H9 (cell line): Measurements from ENCODE around the gene NHERF2. TPM values are rescaled to one million over a fixed set of nuclear protein-coding genes. Genes with fewer than 3 reads are reported as not detected.

Source experiments
- DNase-seq: peaks from one replicate; pipeline ENCODE4 v3.0.0-alpha.2; 2017
- H2AFZ ChIP-seq: one replicate; pipeline ENCODE4 v1.6.1; 2013; ENCODE audit warnings: mild to moderate bottlenecking, low read length, control low read depth, moderate library complexity
- H2AK5ac ChIP-seq: 2 replicates; pipeline ENCODE4 v1.6.1; 2013; ENCODE audit warnings: low read length, control low read depth, mixed read lengths; ENCODE audit not compliant: insufficient read length
- H2BK120ac ChIP-seq: one replicate; pipeline ENCODE4 v1.6.1; 2013; ENCODE audit warnings: low read depth, mild to moderate bottlenecking, low read length, control low read depth, inconsistent platforms; ENCODE audit not compliant: poor library complexity, severe bottlenecking
- H2BK12ac ChIP-seq: 2 replicates; pipeline ENCODE4 v1.6.1; 2013; ENCODE audit warnings: low read length, control low read depth, mixed read lengths, low read depth; ENCODE audit not compliant: insufficient read length
- H2BK15ac ChIP-seq: 2 replicates; pipeline ENCODE4 v1.6.1; 2013; ENCODE audit warnings: low read depth, low read length, control low read depth
- H2BK20ac ChIP-seq: one replicate; pipeline ENCODE4 v1.6.1; 2013; ENCODE audit warnings: low read depth, mild to moderate bottlenecking, low read length, control low read depth, inconsistent platforms; ENCODE audit not compliant: poor library complexity, severe bottlenecking
- H2BK5ac ChIP-seq: 2 replicates; pipeline ENCODE4 v1.6.1; 2013; ENCODE audit warnings: low read length, control low read depth, mixed read lengths; ENCODE audit not compliant: insufficient read length
- H3K14ac ChIP-seq: 2 replicates; pipeline ENCODE4 v1.6.1; 2013; ENCODE audit warnings: low read length, control low read depth; ENCODE audit not compliant: insufficient read depth
- H3K18ac ChIP-seq: 2 replicates; pipeline ENCODE4 v1.6.1; 2013; ENCODE audit warnings: low read depth, mild to moderate bottlenecking, mixed read lengths, low read length, control low read depth; ENCODE audit not compliant: insufficient read length
- H3K23ac ChIP-seq: 2 replicates; pipeline ENCODE4 v1.6.1; 2013; ENCODE audit warnings: low read length, control low read depth, mixed read lengths, low read depth; ENCODE audit not compliant: insufficient read length
- H3K23me2 ChIP-seq: 2 replicates; pipeline ENCODE4 v1.6.1; 2013; ENCODE audit warnings: low read depth, mild to moderate bottlenecking, mixed read lengths, low read length, control low read depth; ENCODE audit not compliant: insufficient read length, poor library complexity, severe bottlenecking
- H3K27ac ChIP-seq: 2 replicates; pipeline ENCODE4 v1.5.1; 2013; ENCODE audit warnings: low read length, control low read depth, mixed read lengths, low read depth; ENCODE audit not compliant: insufficient read length
- H3K27me3 ChIP-seq: 2 replicates; pipeline ENCODE4 v1.6.1; 2013; ENCODE audit warnings: low read length, control low read depth, inconsistent platforms; ENCODE audit not compliant: insufficient read depth
- H3K4ac ChIP-seq: 2 replicates; pipeline ENCODE4 v1.6.1; 2013; ENCODE audit warnings: low read depth, mild to moderate bottlenecking, control low read depth, inconsistent platforms, low read length, moderate library complexity
- H3K4me1 ChIP-seq: 2 replicates; pipeline ENCODE4 v1.6.1; 2013; ENCODE audit warnings: low read length, control low read depth, inconsistent platforms; ENCODE audit not compliant: insufficient read depth
- H3K4me2 ChIP-seq: 2 replicates; pipeline ENCODE4 v1.6.1; 2013; ENCODE audit warnings: low read length, control low read depth, mixed read lengths; ENCODE audit not compliant: insufficient read length, insufficient read depth
- H3K56ac ChIP-seq: 2 replicates; pipeline ENCODE4 v1.6.1; 2013; ENCODE audit warnings: low read depth, mild to moderate bottlenecking, mixed read lengths, low read length, control low read depth; ENCODE audit not compliant: insufficient read length
- H3K79me1 ChIP-seq: 2 replicates; pipeline ENCODE4 v1.6.1; 2013; ENCODE audit warnings: low read depth, mild to moderate bottlenecking, moderate library complexity, low read length, control low read depth, inconsistent platforms; ENCODE audit not compliant: insufficient read depth, poor library complexity, severe bottlenecking
- H3K79me2 ChIP-seq: 2 replicates; pipeline ENCODE4 v1.6.1; 2013; ENCODE audit warnings: low read length, control low read depth, inconsistent platforms; ENCODE audit not compliant: insufficient read depth
- H3K9ac ChIP-seq: 2 replicates; pipeline ENCODE4 v1.6.1; 2013; ENCODE audit warnings: low read length, control low read depth, mixed read lengths; ENCODE audit not compliant: insufficient read length; ENCODE audit errors: extremely low read depth
- H3K9me3 ChIP-seq: one replicate; pipeline ENCODE4 v1.6.1; 2013; ENCODE audit warnings: low read depth, low read length, inconsistent platforms; ENCODE audit not compliant: control insufficient read depth
- H3T11ph ChIP-seq: one replicate; pipeline ENCODE4 v1.6.1; 2013; ENCODE audit warnings: mild to moderate bottlenecking, low read length, control low read depth, inconsistent platforms
- H4K20me1 ChIP-seq: one replicate; pipeline ENCODE4 v1.6.1; 2013; ENCODE audit not compliant: control insufficient read depth, insufficient read length, insufficient read depth
- H4K5ac ChIP-seq: 2 replicates; pipeline ENCODE4 v1.6.1; 2013; ENCODE audit warnings: low read depth, mild to moderate bottlenecking, mixed read lengths, low read length, control low read depth; ENCODE audit not compliant: insufficient read length
- H4K8ac ChIP-seq: replicated peaks from 2 replicates; pipeline ENCODE4 v1.6.1; 2013; ENCODE audit warnings: low read length, control low read depth, mixed read lengths, low read depth; ENCODE audit not compliant: insufficient read length
- H4K91ac ChIP-seq: 2 replicates; pipeline ENCODE4 v1.6.1; 2013; ENCODE audit warnings: low read depth, mild to moderate bottlenecking, moderate library complexity, mixed read lengths, low read length, control low read depth; ENCODE audit not compliant: insufficient read length
- H3K27ac Mint-ChIP-seq, 3 experiments: 2 replicates in 2 of 3; 3 replicates in 1 of 3; pipeline ENCODE4 v1.8.0; 2020 to 2021; ENCODE audit warnings: mixed read lengths in 3 of 3, mild to moderate bottlenecking in 1 of 3, moderate library complexity in 1 of 3
- H3K27me3 Mint-ChIP-seq: 2 replicates; pipeline ENCODE4 v1.8.0; 2021; ENCODE audit warnings: low read depth, mild to moderate bottlenecking, moderate library complexity, mixed read lengths
- H3K36me3 Mint-ChIP-seq, 3 experiments: 2 replicates in 2 of 3; 3 replicates in 1 of 3; pipeline ENCODE4 v1.8.0; 2020 to 2021; ENCODE audit warnings: low read depth in 3 of 3, mixed read lengths in 3 of 3; ENCODE audit not compliant: insufficient read depth in 1 of 3
- H3K4me1 Mint-ChIP-seq, 2 experiments: 2 replicates each; pipeline ENCODE4 v1.8.0; 2020; ENCODE audit warnings: mixed read lengths in 2 of 2
- H3K4me3 Mint-ChIP-seq, 2 experiments: 2 replicates in 1 of 2; 3 replicates in 1 of 2; pipeline ENCODE4 v1.8.0; 2020 to 2021; ENCODE audit warnings: mild to moderate bottlenecking in 2 of 2, mixed read lengths in 2 of 2, moderate library complexity in 1 of 2
- H3K9me3 Mint-ChIP-seq, 2 experiments: 2 replicates in 1 of 2; 3 replicates in 1 of 2; pipeline ENCODE4 v1.8.0; 2020; ENCODE audit warnings: mild to moderate bottlenecking in 2 of 2, mixed read lengths in 2 of 2, moderate library complexity in 1 of 2
- WGBS: extraction: QIAGEN DNeasy Blood & Tissue Kit; methylation state at CpG from one replicate; pipeline ENCODE4 v1.1.7; 2013; ENCODE audit warnings: missing lambda C conversion rate, low lambda C conversion rate, mixed read lengths; ENCODE audit not compliant: insufficient read length; ENCODE audit errors: extremely low coverage; 5-methylcytosine and 5-hydroxymethylcytosine counted together
- total RNA-seq: library from RNA; stranded (reverse); gene quantifications from 2 replicates; pipeline ENCODE4 v1.2.1, GENCODE V29; 2021
- TF ChIP-seq, protein P1 (sequence below): fragments of 200-600 bp; sonication (generic); conservative IDR thresholded peaks from 3 replicates; pipeline ENCODE4 v1.8.0; 2021; ENCODE audit warnings: antibody characterized with exemption, mild to moderate bottlenecking

Gene NHERF2
- total RNA-seq, 1 experiment from 2014 or later, result 15.3 TPM

- H3K36me3 Mint-ChIP-seq, result peaks cover 0 to 19% (median 17%) of the 10 kb centered on the region in 3 experiments; a peak in 5 of 7 replicates
- no peaks in the 10 kb centered on the region for H3K27me3 ChIP-seq
- H2BK15ac ChIP-seq, result no peak overlapping the region
- WGBS, result no CpG with 5 or more reads among the region's 16 CpGs
- H3K9ac ChIP-seq, result no peak overlapping the region
- H3K56ac ChIP-seq, result no peak overlapping the region
- H3K14ac ChIP-seq, result no peak overlapping the region
- no peak overlapping the region for H3K4me3 Mint-ChIP-seq
- H3K4ac ChIP-seq, result no peak overlapping the region
- H3T11ph ChIP-seq, result no peak overlapping the region
- no peak overlapping the region for H4K91ac ChIP-seq
- no peaks in the 10 kb centered on the region for H3K79me2 ChIP-seq
- H2BK5ac ChIP-seq, result no peak overlapping the region
- no peak overlapping the region for H3K27ac ChIP-seq
- H2AK5ac ChIP-seq, result no peak overlapping the region
- no peaks in the 10 kb centered on the region for H3K27me3 Mint-ChIP-seq
- no peak overlapping the region for H4K8ac ChIP-seq
- H4K20me1 ChIP-seq, result no peaks in the 10 kb centered on the region
- no peaks in the 10 kb centered on the region for H3K9me3 ChIP-seq
- peak overlapping the region in 1 of 3 experiments; percentile 89; a peak in 3 of 7 replicates for H3K27ac Mint-ChIP-seq
- H3K79me1 ChIP-seq, result no peaks in the 10 kb centered on the region
- no peaks in the 10 kb centered on the region for H3K23me2 ChIP-seq
- no peaks in the 10 kb centered on the region for H3K4me1 Mint-ChIP-seq
- H2BK12ac ChIP-seq, result no peak overlapping the region
- no peak overlapping the region for H4K5ac ChIP-seq
- no peak overlapping the region for H2BK120ac ChIP-seq
- H2AFZ ChIP-seq, result no peak overlapping the region
- no peak overlapping the region for H2BK20ac ChIP-seq
- no peaks in the 10 kb centered on the region for H3K9me3 Mint-ChIP-seq
- no peaks in the 10 kb centered on the region for H3K4me1 ChIP-seq
- TF ChIP-seq, protein P1, sequence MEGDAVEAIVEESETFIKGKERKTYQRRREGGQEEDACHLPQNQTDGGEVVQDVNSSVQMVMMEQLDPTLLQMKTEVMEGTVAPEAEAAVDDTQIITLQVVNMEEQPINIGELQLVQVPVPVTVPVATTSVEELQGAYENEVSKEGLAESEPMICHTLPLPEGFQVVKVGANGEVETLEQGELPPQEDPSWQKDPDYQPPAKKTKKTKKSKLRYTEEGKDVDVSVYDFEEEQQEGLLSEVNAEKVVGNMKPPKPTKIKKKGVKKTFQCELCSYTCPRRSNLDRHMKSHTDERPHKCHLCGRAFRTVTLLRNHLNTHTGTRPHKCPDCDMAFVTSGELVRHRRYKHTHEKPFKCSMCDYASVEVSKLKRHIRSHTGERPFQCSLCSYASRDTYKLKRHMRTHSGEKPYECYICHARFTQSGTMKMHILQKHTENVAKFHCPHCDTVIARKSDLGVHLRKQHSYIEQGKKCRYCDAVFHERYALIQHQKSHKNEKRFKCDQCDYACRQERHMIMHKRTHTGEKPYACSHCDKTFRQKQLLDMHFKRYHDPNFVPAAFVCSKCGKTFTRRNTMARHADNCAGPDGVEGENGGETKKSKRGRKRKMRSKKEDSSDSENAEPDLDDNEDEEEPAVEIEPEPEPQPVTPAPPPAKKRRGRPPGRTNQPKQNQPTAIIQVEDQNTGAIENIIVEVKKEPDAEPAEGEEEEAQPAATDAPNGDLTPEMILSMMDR, result no peak
- no peak overlapping the region for H3K23ac ChIP-seq
- H3K4me2 ChIP-seq, result no peak overlapping the region
- no peak for DNase-seq
- H3K18ac ChIP-seq, result no peak overlapping the region
Measured at GRCh38 chr16:2082983-2083364, 56.3 kb downstream of the NHERF2 start.
